Astrocyte of the cerebellum (primary cell): ENCODE results near the gene LHFPL5.

Experiments used
- DNase-seq: peaks from one replicate; pipeline ENCODE4 v3.0.0-alpha.2; 2011; ENCODE audit warnings: low read depth
- H3K4me3 ChIP-seq: 2 replicates; pipeline ENCODE4 v1.5.1; 2011; ENCODE audit warnings: mild to moderate bottlenecking, low read depth, low read length, moderate library complexity
- in situ Hi-C: cut with HindIII; loops from 2 replicates; pipeline ENCODE4 v1.10.0; 2017; ENCODE audit warnings: low sequenced_read_pairs
- TF ChIP-seq, protein P1 (sequence below): IDR thresholded peaks from 2 replicates; pipeline ENCODE4 v1.5.1; 2012; ENCODE audit warnings: low read length, low read depth, moderate library complexity, mild to moderate bottlenecking; ENCODE audit errors: missing control alignments

The LHFPL5 gene

DNA sequence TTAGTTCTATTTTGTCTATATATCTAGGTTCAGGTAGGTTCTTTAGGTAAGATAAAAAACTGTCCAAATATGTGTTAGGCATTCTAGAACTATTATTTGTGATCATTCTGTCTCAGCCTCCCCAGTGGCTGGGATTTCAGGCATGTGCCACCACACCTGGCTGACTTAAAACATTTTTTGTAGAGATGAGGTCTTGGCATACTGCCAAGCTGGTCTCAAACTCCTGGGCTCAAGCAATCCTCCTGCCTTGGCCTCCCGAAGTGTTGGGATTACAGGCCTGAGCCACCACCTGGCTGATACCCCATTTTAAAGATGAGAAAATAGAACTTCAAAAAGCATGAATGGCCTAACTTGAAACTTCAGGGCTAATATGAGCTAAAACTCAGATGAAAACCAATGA, 33.9 kb downstream of the LHFPL5 start:
- in situ Hi-C loops = no loop called here
- TF ChIP-seq, protein P1, sequence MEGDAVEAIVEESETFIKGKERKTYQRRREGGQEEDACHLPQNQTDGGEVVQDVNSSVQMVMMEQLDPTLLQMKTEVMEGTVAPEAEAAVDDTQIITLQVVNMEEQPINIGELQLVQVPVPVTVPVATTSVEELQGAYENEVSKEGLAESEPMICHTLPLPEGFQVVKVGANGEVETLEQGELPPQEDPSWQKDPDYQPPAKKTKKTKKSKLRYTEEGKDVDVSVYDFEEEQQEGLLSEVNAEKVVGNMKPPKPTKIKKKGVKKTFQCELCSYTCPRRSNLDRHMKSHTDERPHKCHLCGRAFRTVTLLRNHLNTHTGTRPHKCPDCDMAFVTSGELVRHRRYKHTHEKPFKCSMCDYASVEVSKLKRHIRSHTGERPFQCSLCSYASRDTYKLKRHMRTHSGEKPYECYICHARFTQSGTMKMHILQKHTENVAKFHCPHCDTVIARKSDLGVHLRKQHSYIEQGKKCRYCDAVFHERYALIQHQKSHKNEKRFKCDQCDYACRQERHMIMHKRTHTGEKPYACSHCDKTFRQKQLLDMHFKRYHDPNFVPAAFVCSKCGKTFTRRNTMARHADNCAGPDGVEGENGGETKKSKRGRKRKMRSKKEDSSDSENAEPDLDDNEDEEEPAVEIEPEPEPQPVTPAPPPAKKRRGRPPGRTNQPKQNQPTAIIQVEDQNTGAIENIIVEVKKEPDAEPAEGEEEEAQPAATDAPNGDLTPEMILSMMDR = no peak
- H3K4me3 ChIP-seq = no peak overlapping the region
- no peak for DNase-seq

- DNase-seq = no peak
- TF ChIP-seq, protein P1 = no peak
- H3K4me3 ChIP-seq = no peak overlapping the region
- in situ Hi-C loops = no loop called here
Measured at GRCh38 chr6:35842381-35842780, 37.2 kb downstream of the LHFPL5 start.

DNA sequence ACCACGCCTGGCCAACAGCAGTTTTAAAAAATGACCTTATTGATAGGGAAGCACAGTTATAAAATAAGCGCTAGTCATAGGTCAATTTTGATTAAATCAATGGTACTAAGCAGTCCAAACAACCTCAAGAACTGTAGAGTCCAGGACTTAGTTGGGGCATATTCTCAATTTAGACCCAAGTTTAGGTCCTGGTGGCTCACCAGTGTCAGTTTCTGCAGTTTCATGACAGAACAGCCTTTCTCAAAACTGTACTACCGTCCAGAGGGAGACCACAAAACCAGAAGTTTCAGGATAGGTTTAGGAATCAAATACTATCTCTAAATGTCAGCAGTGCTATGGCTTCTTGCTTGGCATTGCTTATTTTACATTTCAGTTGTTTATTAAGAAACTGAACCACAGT, 39.1 kb downstream of the LHFPL5 start:
- H3K4me3 ChIP-seq = no peak overlapping the region
- in situ Hi-C loops = no loop called here
- TF ChIP-seq, protein P1 = no peak
- no peak for DNase-seq

DNA sequence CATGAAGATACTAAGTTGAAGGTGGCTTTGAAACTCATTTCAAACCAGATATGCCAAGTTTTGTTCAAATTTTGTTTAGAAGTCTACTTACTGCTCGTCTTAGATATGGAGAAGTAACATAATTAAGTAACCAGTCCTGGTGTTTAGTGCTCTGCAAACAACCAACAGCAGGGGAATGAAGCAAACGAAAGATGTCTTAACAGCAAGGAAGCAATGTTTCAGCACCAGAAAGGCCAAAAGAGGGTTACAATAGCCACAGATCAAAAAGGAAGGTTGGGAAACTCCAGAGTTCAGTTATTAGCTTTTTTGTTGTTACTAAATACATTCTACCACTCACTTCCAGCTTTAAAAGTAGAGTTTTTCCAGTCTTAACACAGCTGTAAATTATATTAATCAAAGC, 45.1 kb downstream of the LHFPL5 start:
- DNase-seq = no peak
- TF ChIP-seq, protein P1 = no peak
- in situ Hi-C loops = no loop called here
- H3K4me3 ChIP-seq = no peak overlapping the region

- in situ Hi-C loops = no loop called here
- TF ChIP-seq, protein P1 = no peak
- DNase-seq = no peak
- no peak overlapping the region for H3K4me3 ChIP-seq
Measured at GRCh38 chr6:35852994-35853393, 47.8 kb downstream of the LHFPL5 start.

- in situ Hi-C loops = no loop called here
Measured at GRCh38 chr6:35856250-35856649, 51.1 kb downstream of the LHFPL5 start.

More at GRCh38 chr6:35856250-35856649, 51.1 kb downstream of the LHFPL5 start:
- no peak for DNase-seq
- TF ChIP-seq, protein P1 = no peak
- no peak overlapping the region for H3K4me3 ChIP-seq
